Testis (tissue), 2 donors: ENCODE data around the gene IFITM2.

Source experiments
- POLR2A ChIP-seq: fragments of 450-650 bp; IDR thresholded peaks from one replicate; pipeline ENCODE4 v1.6.1; 2017; ENCODE audit warnings: antibody characterized with exemption, mild to moderate bottlenecking, moderate library complexity
- TF ChIP-seq, protein P1 (sequence below), 3 experiments: fragments of 450-650 bp in 2 of 3; fragments of 200-600 bp in 1 of 3; sonication (generic) in 1 of 3; IDR thresholded peaks; one replicate each; pipeline ENCODE4 v1.5.1; 2016 to 2019; ENCODE audit warnings: antibody characterized with exemption in 3 of 3, mild to moderate bottlenecking in 2 of 3, moderate library complexity in 1 of 3

DNA sequence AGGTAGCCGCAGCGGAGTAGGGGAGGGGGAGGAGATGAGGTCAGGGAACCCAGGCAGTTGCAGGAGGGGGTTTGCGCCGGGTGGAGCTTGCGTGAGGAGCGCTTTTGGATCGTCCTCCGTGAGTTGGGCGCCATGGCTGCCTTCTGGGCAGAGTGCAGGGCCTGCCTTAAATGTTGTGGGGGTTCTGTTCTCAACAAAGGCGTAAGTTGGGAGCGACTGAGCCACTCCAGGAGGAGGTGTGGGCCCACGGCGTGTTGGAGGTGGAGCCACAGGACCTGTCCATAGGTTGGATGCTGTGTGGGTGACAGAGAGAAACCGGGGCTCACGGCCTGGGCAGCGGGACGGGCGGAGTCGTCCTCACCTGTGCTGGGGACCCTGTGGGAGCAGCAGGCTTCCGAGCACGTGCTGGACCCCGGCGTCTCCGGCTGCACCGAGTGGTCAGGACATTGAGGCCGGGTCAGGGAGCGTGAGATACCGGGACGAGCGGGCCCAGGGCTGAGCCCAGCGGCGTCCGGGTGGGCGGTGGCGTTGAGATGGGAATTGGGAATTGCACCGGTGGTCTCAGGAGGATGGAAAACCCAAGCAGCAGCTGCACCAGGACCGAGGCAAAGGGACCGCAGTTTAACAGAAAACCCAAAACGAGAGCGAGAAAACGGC lies 19.7 kb upstream of the IFITM2 start:
- TF ChIP-seq, protein P1, sequence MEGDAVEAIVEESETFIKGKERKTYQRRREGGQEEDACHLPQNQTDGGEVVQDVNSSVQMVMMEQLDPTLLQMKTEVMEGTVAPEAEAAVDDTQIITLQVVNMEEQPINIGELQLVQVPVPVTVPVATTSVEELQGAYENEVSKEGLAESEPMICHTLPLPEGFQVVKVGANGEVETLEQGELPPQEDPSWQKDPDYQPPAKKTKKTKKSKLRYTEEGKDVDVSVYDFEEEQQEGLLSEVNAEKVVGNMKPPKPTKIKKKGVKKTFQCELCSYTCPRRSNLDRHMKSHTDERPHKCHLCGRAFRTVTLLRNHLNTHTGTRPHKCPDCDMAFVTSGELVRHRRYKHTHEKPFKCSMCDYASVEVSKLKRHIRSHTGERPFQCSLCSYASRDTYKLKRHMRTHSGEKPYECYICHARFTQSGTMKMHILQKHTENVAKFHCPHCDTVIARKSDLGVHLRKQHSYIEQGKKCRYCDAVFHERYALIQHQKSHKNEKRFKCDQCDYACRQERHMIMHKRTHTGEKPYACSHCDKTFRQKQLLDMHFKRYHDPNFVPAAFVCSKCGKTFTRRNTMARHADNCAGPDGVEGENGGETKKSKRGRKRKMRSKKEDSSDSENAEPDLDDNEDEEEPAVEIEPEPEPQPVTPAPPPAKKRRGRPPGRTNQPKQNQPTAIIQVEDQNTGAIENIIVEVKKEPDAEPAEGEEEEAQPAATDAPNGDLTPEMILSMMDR (IDR thresholded peaks at IDR 0.05) = no peak
- no peak for TF ChIP-seq POLR2A
